Measurements from ENCODE around the gene SPAG9. TPM values are rescaled to one million over a fixed set of nuclear protein-coding genes. Genes with fewer than 3 reads are reported as not detected.

SPAG9 gene
- polyA plus RNA-seq, 2 donors, result 12.7 to 15.1 TPM

- Histone ChIP-seq H3K27ac (ENCODE audit: low read depth in 2 of 2, low read length in 1 of 2) (no peak overlapping the region), H3K27me3 (ENCODE audit: control insufficient read depth in 1 of 2, insufficient read depth in 2 of 2, low read length in 2 of 2) (no peaks in the 10 kb centered on the region), H3K4me3 (ENCODE audit: low read depth in 1 of 2, low read length in 2 of 2) (no peak overlapping the region), H3K36me3 (ENCODE audit: control insufficient read depth in 2 of 2, insufficient read depth in 2 of 2, low read length in 1 of 2) (peaks cover 0 to 2% of the 10 kb centered on the region in 2 donors), H3K4me1 (ENCODE audit: control insufficient read depth in 2 of 2, insufficient read depth in 2 of 2, low read length in 1 of 2) (peaks cover 0 to 7% of the 10 kb centered on the region in 2 donors), H3K9me3 (ENCODE audit: control insufficient read depth in 2 of 2, insufficient read depth in 1 of 2, low read depth in 1 of 2, low read length in 1 of 2) (no peaks in the 10 kb centered on the region)
- 94 to 95% methylated on average over 2 of the region's 2 CpGs for WGBS, 2 donors
Measured at GRCh38 chr17:50959341-50959740, 161.3 kb downstream of the SPAG9 start.

GRCh38 chr17:50957600-50958575 is 162.8 kb downstream of the SPAG9 start:
- Histone ChIP-seq H3K27me3 (ENCODE audit: control insufficient read depth in 1 of 2, insufficient read depth in 2 of 2, low read length in 2 of 2) (no peaks in the 10 kb centered on the region), H3K36me3 (ENCODE audit: control insufficient read depth in 2 of 2, insufficient read depth in 2 of 2, low read length in 1 of 2) (peaks cover 0 to 2% of the 10 kb centered on the region in 2 donors), H3K4me1 (ENCODE audit: control insufficient read depth in 2 of 2, insufficient read depth in 2 of 2, low read length in 1 of 2) (peaks cover 0 to 15% of the 10 kb centered on the region in 2 donors), H3K4me3 (ENCODE audit: low read depth in 1 of 2, low read length in 2 of 2) (no peak overlapping the region), H3K9me3 (ENCODE audit: control insufficient read depth in 2 of 2, insufficient read depth in 1 of 2, low read depth in 1 of 2, low read length in 1 of 2) (no peaks in the 10 kb centered on the region), H3K27ac (ENCODE audit: low read depth in 2 of 2, low read length in 1 of 2) (no peak overlapping the region)
- 79 to 81% methylated on average over 15 of the region's 15 CpGs for WGBS, 2 donors

- Histone ChIP-seq H3K9me3 (ENCODE audit: control insufficient read depth in 2 of 2, insufficient read depth in 1 of 2, low read depth in 1 of 2, low read length in 1 of 2) (no peaks in the 10 kb centered on the region), H3K4me1 (ENCODE audit: control insufficient read depth in 2 of 2, insufficient read depth in 2 of 2, low read length in 1 of 2) (peaks cover 0 to 17% of the 10 kb centered on the region in 2 donors), H3K4me3 (ENCODE audit: low read depth in 1 of 2, low read length in 2 of 2) (no peak overlapping the region), H3K27me3 (ENCODE audit: control insufficient read depth in 1 of 2, insufficient read depth in 2 of 2, low read length in 2 of 2) (no peaks in the 10 kb centered on the region), H3K36me3 (ENCODE audit: control insufficient read depth in 2 of 2, insufficient read depth in 2 of 2, low read length in 1 of 2) (peaks cover 0 to 2% of the 10 kb centered on the region in 2 donors), H3K27ac (ENCODE audit: low read depth in 2 of 2, low read length in 1 of 2) (no peak overlapping the region)
- 33 to 35% methylated on average over 13 of the region's 13 CpGs for WGBS, 2 donors
Measured at GRCh38 chr17:50956750-50957523, 163.7 kb downstream of the SPAG9 start.

GRCh38 chr17:50956409-50956749 is 164.3 kb downstream of the SPAG9 start:
- Histone ChIP-seq H3K9me3 (ENCODE audit: control insufficient read depth in 2 of 2, insufficient read depth in 1 of 2, low read depth in 1 of 2, low read length in 1 of 2) (no peaks in the 10 kb centered on the region), H3K27me3 (ENCODE audit: control insufficient read depth in 1 of 2, insufficient read depth in 2 of 2, low read length in 2 of 2) (no peaks in the 10 kb centered on the region), H3K27ac (ENCODE audit: low read depth in 2 of 2, low read length in 1 of 2) (no peak overlapping the region), H3K4me1 (ENCODE audit: control insufficient read depth in 2 of 2, insufficient read depth in 2 of 2, low read length in 1 of 2) (peaks cover 0 to 19% of the 10 kb centered on the region in 2 donors), H3K36me3 (ENCODE audit: control insufficient read depth in 2 of 2, insufficient read depth in 2 of 2, low read length in 1 of 2) (no peaks in the 10 kb centered on the region), H3K4me3 (ENCODE audit: low read depth in 1 of 2, low read length in 2 of 2) (no peak overlapping the region)
- 78 to 87% methylated on average over 4 of the region's 4 CpGs for WGBS, 2 donors

- H3K9me3 ChIP-seq (ENCODE audit: control insufficient read depth in 2 of 2, insufficient read depth in 1 of 2, low read depth in 1 of 2, low read length in 1 of 2), result no peaks in the 10 kb centered on the region
- WGBS, 2 donors, result 51 to 70% methylated on average over 8 of the region's 8 CpGs
- H3K4me3 ChIP-seq (ENCODE audit: low read depth in 1 of 2, low read length in 2 of 2), result no peak overlapping the region
- peaks cover 0 to 22% of the 10 kb centered on the region in 2 donors for H3K4me1 ChIP-seq (ENCODE audit: control insufficient read depth in 2 of 2, insufficient read depth in 2 of 2, low read length in 1 of 2)
- H3K36me3 ChIP-seq (ENCODE audit: control insufficient read depth in 2 of 2, insufficient read depth in 2 of 2, low read length in 1 of 2), result no peaks in the 10 kb centered on the region
- H3K27me3 ChIP-seq (ENCODE audit: control insufficient read depth in 1 of 2, insufficient read depth in 2 of 2, low read length in 2 of 2), result no peaks in the 10 kb centered on the region
- peak overlapping the region in 1 of 2 donors; percentile 71 for H3K27ac ChIP-seq (ENCODE audit: low read depth in 2 of 2, low read length in 1 of 2)
Measured at GRCh38 chr17:50955667-50956120, 165.0 kb downstream of the SPAG9 start.

GRCh38 chr17:50955160-50955559 is 165.5 kb downstream of the SPAG9 start:
- Histone ChIP-seq H3K36me3 (ENCODE audit: control insufficient read depth in 2 of 2, insufficient read depth in 2 of 2, low read length in 1 of 2) (no peaks in the 10 kb centered on the region), H3K4me1 (ENCODE audit: control insufficient read depth in 2 of 2, insufficient read depth in 2 of 2, low read length in 1 of 2) (peaks cover 0 to 26% of the 10 kb centered on the region in 2 donors), H3K9me3 (ENCODE audit: control insufficient read depth in 2 of 2, insufficient read depth in 1 of 2, low read depth in 1 of 2, low read length in 1 of 2) (no peaks in the 10 kb centered on the region), H3K27ac (ENCODE audit: low read depth in 2 of 2, low read length in 1 of 2) (peak overlapping the region in 1 of 2 donors; percentile 71), H3K27me3 (ENCODE audit: control insufficient read depth in 1 of 2, insufficient read depth in 2 of 2, low read length in 2 of 2) (no peaks in the 10 kb centered on the region), H3K4me3 (ENCODE audit: low read depth in 1 of 2, low read length in 2 of 2) (no peak overlapping the region)
- 93 to 94% methylated on average over 8 of the region's 8 CpGs for WGBS, 2 donors

GRCh38 chr17:50954641-50955121 is 166.0 kb downstream of the SPAG9 start:
- H3K9me3 ChIP-seq (ENCODE audit: control insufficient read depth in 2 of 2, insufficient read depth in 1 of 2, low read depth in 1 of 2, low read length in 1 of 2), result no peaks in the 10 kb centered on the region
- peak overlapping the region in 1 of 2 donors; percentile 24 for H3K27ac ChIP-seq (ENCODE audit: low read depth in 2 of 2, low read length in 1 of 2)
- no peaks in the 10 kb centered on the region for H3K36me3 ChIP-seq (ENCODE audit: control insufficient read depth in 2 of 2, insufficient read depth in 2 of 2, low read length in 1 of 2)
- no peak overlapping the region for H3K4me3 ChIP-seq (ENCODE audit: low read depth in 1 of 2, low read length in 2 of 2)
- H3K4me1 ChIP-seq (ENCODE audit: control insufficient read depth in 2 of 2, insufficient read depth in 2 of 2, low read length in 1 of 2), result peaks cover 0 to 31% of the 10 kb centered on the region in 2 donors
- no peaks in the 10 kb centered on the region for H3K27me3 ChIP-seq (ENCODE audit: control insufficient read depth in 1 of 2, insufficient read depth in 2 of 2, low read length in 2 of 2)
- WGBS, 2 donors, result 64 to 68% methylated on average over 8 of the region's 8 CpGs

GRCh38 chr17:50953831-50954601 is 166.7 kb downstream of the SPAG9 start:
- Histone ChIP-seq H3K36me3 (ENCODE audit: control insufficient read depth in 2 of 2, insufficient read depth in 2 of 2, low read length in 1 of 2) (no peaks in the 10 kb centered on the region), H3K4me3 (ENCODE audit: low read depth in 1 of 2, low read length in 2 of 2) (no peak overlapping the region), H3K9me3 (ENCODE audit: control insufficient read depth in 2 of 2, insufficient read depth in 1 of 2, low read depth in 1 of 2, low read length in 1 of 2) (no peaks in the 10 kb centered on the region), H3K4me1 (ENCODE audit: control insufficient read depth in 2 of 2, insufficient read depth in 2 of 2, low read length in 1 of 2) (peaks cover 2 to 36% of the 10 kb centered on the region in 2 donors), H3K27ac (ENCODE audit: low read depth in 2 of 2, low read length in 1 of 2) (peak overlapping the region in 1 of 2 donors; percentile 24), H3K27me3 (ENCODE audit: control insufficient read depth in 1 of 2, insufficient read depth in 2 of 2, low read length in 2 of 2) (no peaks in the 10 kb centered on the region)
- 39 to 52% methylated on average over 17 of the region's 17 CpGs for WGBS, 2 donors

GRCh38 chr17:50953518-50953830 is 167.2 kb downstream of the SPAG9 start:
- no peaks in the 10 kb centered on the region for H3K9me3 ChIP-seq (ENCODE audit: control insufficient read depth in 2 of 2, insufficient read depth in 1 of 2, low read depth in 1 of 2, low read length in 1 of 2)
- no peaks in the 10 kb centered on the region for H3K27me3 ChIP-seq (ENCODE audit: control insufficient read depth in 1 of 2, insufficient read depth in 2 of 2, low read length in 2 of 2)
- peak overlapping the region in 1 of 2 donors; percentile 13 for H3K27ac ChIP-seq (ENCODE audit: low read depth in 2 of 2, low read length in 1 of 2)
- WGBS, 2 donors, result 68 to 79% methylated on average over 5 of the region's 5 CpGs
- H3K4me3 ChIP-seq (ENCODE audit: low read depth in 1 of 2, low read length in 2 of 2), result no peak overlapping the region
- H3K4me1 ChIP-seq (ENCODE audit: control insufficient read depth in 2 of 2, insufficient read depth in 2 of 2, low read length in 1 of 2), result peaks cover 2 to 36% of the 10 kb centered on the region in 2 donors
- no peaks in the 10 kb centered on the region for H3K36me3 ChIP-seq (ENCODE audit: control insufficient read depth in 2 of 2, insufficient read depth in 2 of 2, low read length in 1 of 2)

All from esophagus (tissue), 2 donors.